GM12892 (cell line): ENCODE data around the gene GPS2.
"Not testable (repeated sequence)": the region's sequence is repeated elsewhere in the genome, so short reads cannot be mapped to it uniquely, and the experiment has no call there.

Experiments used
- DNase-seq: peaks from one replicate; pipeline ENCODE4 v3.0.0; 2011; ENCODE audit not compliant: insufficient read length
- FAIRE-seq: peaks from 2 replicates; lab custom pipeline; 2011; peaks lifted over from hg19 to GRCh38; lab: Jason Lieb, UNC
- POLR2A ChIP-seq: IDR thresholded peaks from 2 replicates; pipeline ENCODE4 v1.6.1; 2011; ENCODE audit warnings: low read depth, low read length, control low read depth
- POLR2AphosphoS5 ChIP-seq: IDR thresholded peaks from 2 replicates; pipeline ENCODE4 v1.6.1; 2011; ENCODE audit warnings: low read depth, low read length, control low read depth
- TAF1 ChIP-seq: IDR thresholded peaks from 2 replicates; pipeline ENCODE4 v1.6.1; 2011; ENCODE audit warnings: low read depth, mild to moderate bottlenecking, control low read depth, low read length, borderline replicate concordance

Gene GPS2

GRCh38 chr17:7351665-7352502 lies 36.7 kb upstream of the GPS2 start, which contains the start of gene KCTD11:
TSS of gene KCTD11 (plus strand) at chr17:7352162.
- peak; percentile 94 for FAIRE-seq
- TF ChIP-seq POLR2AphosphoS5, result no peak
- no peak for TF ChIP-seq TAF1
- TF ChIP-seq POLR2A, result no peak
- peak; percentile 96 for DNase-seq

- no peak for FAIRE-seq
- no peak for DNase-seq
- TF ChIP-seq POLR2A (peak; percentile 29; the same call in 1 of the 2 replicates), POLR2AphosphoS5 (no peak)
These were observed 33.5 kb upstream of the GPS2 start for GRCh38 chr17:7348478-7349242.

DNA sequence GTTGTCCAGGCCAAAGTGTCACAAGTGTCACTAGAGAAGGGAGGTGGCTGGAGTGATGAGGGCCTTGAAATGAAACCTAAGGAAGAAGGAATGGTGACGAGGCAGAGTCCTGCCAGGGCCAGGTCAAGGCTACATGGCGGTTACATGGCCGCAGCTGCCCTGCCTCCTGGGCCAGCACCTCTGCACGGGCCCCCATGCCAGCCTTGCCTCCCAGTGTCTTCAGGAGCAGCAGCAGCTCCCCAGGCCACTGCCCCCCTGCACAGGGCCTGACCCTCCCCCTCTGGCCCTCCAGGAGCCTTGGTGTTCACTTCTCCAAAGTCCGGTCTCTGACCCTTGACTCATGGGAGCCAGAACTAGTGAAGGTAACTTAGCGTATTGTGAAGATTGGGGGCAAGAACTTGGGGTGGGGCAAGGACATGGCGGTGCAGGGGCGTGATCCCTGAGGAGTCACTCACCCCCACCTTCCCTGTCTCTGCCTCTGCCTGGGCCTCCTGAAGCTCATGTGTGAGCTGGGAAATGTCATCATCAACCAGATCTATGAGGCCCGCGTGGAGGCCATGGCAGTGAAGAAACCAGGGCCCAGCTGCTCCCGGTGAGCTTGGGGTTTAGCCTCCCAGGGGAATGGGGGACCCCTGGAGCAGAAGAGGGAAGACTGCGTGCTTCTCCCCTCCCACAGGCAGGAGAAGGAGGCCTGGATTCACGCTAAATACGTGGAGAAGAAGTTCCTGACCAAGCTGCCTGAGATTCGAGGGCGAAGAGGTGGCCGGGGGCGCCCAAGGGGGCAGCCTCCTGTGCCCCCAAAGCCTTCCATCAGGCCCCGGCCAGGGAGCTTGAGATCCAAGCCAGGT lies 32.7 kb upstream of the GPS2 start:
- TF ChIP-seq POLR2A (0 out of 2 replicates have a peak, but pooled peaks have one; percentile 5), TAF1 (no peak)
- DNase-seq, result no peak
- no peak for FAIRE-seq

DNA sequence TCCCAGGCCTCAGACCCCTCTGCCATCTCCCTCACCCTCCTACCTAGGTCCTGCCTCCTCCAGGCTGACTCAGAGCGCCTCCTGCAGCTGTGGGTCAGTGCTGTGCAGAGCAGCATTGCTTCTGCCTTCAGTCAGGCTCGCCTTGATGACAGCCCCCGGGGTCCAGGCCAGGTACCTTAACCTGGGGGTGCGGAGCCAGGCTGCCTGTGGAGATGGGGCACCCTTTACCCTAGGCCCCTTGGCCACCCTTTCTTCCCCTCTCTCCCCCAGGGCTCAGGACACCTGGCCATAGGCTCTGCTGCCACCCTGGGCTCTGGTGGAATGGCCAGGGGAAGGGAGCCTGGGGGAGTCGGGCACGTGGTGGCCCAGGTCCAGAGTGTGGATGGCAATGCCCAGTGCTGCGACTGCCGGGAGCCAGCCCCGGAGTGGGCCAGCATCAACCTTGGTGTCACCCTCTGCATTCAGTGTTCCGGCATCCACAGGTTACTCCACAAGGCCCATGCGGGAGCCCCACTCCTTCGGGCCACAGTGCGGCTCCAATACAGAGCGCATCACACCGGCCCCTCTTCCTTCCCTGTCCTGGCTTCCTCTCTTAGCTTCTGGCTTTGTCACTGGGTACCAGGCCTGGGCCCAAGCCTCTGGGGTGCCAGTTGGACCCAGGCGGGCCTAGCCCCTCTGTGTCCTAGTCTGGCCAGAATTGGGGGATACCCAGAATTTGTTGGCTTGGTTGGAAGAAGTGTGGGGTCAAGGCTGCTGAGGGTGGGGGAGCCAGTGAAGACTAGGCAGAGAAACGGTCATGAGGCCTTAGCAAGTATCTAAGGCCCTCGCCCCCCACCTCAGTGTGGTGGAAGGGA lies 31.8 kb upstream of the GPS2 start:
- no peak for TF ChIP-seq POLR2A
- no peak for TF ChIP-seq TAF1
- TF ChIP-seq POLR2AphosphoS5, result no peak
- no peak for FAIRE-seq
- DNase-seq, result no peak

DNA sequence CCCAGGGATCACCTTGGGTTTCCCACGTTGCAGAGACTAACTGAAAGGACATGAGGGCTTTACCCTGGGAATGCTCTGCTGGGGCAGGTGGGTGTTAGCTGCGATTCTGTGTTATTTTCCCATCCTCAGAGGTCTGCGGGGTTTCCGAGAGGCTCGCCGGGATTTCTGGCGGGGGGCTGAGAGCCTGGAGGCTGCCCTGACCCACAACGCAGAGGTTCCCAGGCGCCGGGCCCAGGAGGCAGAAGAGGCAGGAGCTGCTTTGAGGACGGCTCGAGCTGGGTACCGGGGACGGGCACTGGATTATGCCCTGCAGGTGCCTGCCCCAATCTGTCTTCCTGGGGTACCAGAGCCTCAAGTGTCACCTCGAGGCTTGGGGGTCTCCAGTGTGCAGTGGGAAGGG lies 28.1 kb upstream of the GPS2 start:
- DNase-seq (no peak), FAIRE-seq (no peak)
- TF ChIP-seq POLR2A (no peak), POLR2AphosphoS5 (no peak), TAF1 (no peak)

DNA sequence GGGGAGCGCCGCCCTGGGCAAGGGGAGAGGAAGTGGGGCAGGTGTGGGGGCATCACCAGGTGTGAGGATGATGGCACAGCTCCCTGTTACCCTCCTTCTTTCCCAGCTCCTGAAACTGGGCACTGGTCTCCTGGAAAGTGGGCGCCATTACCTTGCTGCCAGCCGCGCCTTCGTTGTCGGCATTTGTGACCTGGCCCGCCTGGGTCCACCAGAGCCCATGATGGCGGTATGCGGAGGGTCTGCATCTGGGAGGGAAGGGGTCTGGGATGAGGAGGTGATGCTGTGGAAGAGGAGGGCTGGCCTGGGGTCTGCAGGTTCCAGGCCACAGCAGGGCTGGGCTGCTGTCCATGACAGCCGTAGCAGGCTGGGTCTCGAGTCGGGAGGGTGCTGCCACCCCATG lies 26.7 kb upstream of the GPS2 start:
- FAIRE-seq (no peak), DNase-seq (no peak)
- TF ChIP-seq POLR2AphosphoS5, result no peak
- TF ChIP-seq TAF1, result no peak
- TF ChIP-seq POLR2A, result no peak

DNA sequence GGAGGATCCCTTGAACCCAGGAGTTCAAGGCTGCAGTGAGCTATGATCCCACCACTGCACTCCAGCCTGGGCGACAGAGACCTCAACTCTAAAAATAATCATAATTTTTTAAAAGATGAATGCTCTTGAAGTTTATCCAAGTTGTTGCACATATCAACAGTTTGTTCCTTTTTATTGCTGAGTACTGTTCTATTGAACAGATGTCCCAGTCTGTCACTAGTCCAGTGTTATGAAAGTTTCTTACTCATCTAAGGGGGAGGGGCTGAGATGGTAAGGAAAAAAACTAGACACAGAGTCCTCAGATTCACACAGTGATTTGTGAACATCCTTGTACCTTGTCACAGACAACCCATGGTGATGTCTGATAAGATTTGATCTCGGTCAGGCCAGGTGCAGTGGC lies 25.0 kb upstream of the GPS2 start:
- DNase-seq (no peak), FAIRE-seq (no peak)
- no peak for TF ChIP-seq POLR2A
- no peak for TF ChIP-seq POLR2AphosphoS5

- DNase-seq, FAIRE-seq: not testable (repeated sequence)
These were observed 22.4 kb upstream of the GPS2 start for GRCh38 chr17:7337600-7337999.

DNA sequence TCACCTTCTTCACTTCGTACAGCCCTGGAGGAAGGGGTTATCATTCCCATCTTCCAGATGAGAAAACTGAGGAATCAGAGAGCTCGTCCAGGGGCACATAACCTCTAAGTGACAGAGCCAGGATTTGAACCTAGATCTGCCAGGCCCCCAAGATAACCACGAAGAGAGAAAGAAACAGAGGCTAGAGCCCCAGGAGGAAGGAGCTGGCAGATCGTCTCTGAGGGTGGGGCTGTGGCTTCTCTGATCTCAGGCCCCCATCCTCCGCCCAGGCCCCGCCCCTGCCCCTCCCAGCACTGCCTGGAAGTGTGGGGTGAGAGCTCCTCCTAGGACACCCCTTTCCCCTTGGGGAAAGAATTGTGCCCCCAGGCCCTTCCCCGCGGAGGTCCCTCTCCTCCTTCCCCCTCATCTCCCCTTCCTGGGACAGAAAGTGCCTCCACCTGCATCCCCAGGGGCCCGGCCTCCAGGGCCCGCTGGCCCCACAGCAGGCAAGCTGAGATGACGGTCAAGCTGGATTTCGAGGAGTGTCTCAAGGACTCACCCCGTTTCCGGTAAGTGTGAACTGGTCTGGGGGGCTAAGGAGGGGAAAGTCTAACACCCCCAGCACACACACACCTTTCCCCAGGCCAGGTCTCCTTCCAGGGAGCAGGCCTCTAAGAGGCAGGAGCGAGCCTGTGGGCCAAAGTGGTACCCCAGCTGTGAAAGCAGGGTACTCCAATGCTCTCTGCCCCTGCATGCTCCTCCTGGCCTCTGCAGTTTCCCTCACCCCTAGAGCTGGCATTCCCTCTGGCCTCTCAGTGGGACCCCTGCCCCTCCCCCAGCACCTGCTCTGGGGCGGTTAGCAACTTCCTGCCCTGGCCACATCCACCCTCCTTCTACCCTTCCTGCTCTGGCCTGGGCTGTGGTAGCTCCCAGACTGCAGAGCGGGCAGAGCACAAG lies 21.3 kb upstream of the GPS2 start, which contains the start of gene ACAP1:
ACAP1 (plus strand) TSS at position 290 of the 936 bp plus-strand sequence; CDS start at position 496, 206 bp downstream.
- DNase-seq, result peak; percentile 79
- TF ChIP-seq POLR2A, result peak; percentile 65
- TF ChIP-seq POLR2AphosphoS5, result peak; percentile 62
- TF ChIP-seq TAF1, result peak; percentile 46; the same call in 1 of the 2 replicates
- peak; percentile 96 for FAIRE-seq

DNA sequence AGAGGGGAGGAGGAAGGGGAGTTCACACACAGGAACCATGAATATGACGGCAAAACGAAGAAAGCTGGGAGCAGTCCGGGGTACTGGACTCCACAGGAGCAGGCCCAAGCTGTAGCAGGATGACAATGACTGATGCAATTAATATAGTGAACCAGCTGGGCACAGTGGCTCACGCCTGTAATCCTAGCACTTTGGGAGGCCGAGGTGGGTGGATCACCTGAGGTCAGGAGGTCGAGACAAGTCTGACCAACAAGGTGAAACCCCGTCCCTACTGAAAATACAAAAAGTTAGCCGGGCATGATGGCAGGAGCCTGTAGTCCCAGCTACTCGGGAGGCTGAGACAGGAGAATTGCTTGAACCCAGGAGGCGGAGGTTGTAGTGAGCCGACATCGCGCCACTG lies 20.6 kb upstream of the GPS2 start:
- not testable (repeated sequence) for DNase-seq
- peak; percentile 88 for FAIRE-seq
